Neural progenitor cell (in vitro differentiated cells): ENCODE measurements around the gene ITGA2. TPM values are rescaled to one million over a fixed set of nuclear protein-coding genes. Genes with fewer than 3 reads are reported as not detected.

ENCODE experiments used
- DNase-seq: peaks from one replicate; pipeline ENCODE4 v3.0.0-alpha.2; 2016; ENCODE audit warnings: low spot score
- H2AFZ ChIP-seq: fragments of 200-600 bp; sonication (generic); replicated peaks from 2 replicates; pipeline ENCODE4 v1.6.1; 2016; ENCODE audit warnings: antibody characterized with exemption
- H3F3A ChIP-seq: fragments of 200-600 bp; sonication (generic); 2 replicates; pipeline ENCODE4 v1.6.1; 2016; ENCODE audit warnings: antibody characterized with exemption, low read depth
- H3K27ac ChIP-seq: fragments of 200-600 bp; sonication (generic); 2 replicates; pipeline ENCODE4 v1.5.1; 2016; ENCODE audit warnings: mild to moderate bottlenecking
- H3K27me3 ChIP-seq: fragments of 200-600 bp; sonication (generic); 2 replicates; pipeline ENCODE4 v1.6.1; 2016; ENCODE audit warnings: mild to moderate bottlenecking, moderate library complexity
- H3K36me3 ChIP-seq: fragments of 200-600 bp; sonication (generic); 2 replicates; pipeline ENCODE4 v1.5.1; 2016
- H3K4me1 ChIP-seq: fragments of 200-600 bp; sonication (generic); 2 replicates; pipeline ENCODE4 v1.6.1; 2016; ENCODE audit warnings: mixed run types
- H3K4me2 ChIP-seq: fragments of 200-600 bp; sonication (generic); 2 replicates; pipeline ENCODE4 v1.6.1; 2016
- H3K4me3 ChIP-seq: fragments of 200-600 bp; sonication (generic); 2 replicates; pipeline ENCODE4 v1.5.1; 2016
- H3K79me2 ChIP-seq: fragments of 200-600 bp; sonication (generic); 2 replicates; pipeline ENCODE4 v1.6.1; 2016; ENCODE audit warnings: low read depth
- H3K9ac ChIP-seq: fragments of 200-600 bp; sonication (generic); 2 replicates; pipeline ENCODE4 v1.6.1; 2016
- H3K9me3 ChIP-seq: fragments of 200-600 bp; sonication (generic); 2 replicates; pipeline ENCODE4 v1.5.1; 2016; ENCODE audit warnings: low read depth
- H4K20me1 ChIP-seq: fragments of 200-600 bp; sonication (generic); 2 replicates; pipeline ENCODE4 v1.6.1; 2016; ENCODE audit warnings: low read depth
- H3K27ac Mint-ChIP-seq: 3 replicates; pipeline ENCODE4 v1.8.0; 2021; ENCODE audit warnings: mixed read lengths
- H3K27me3 Mint-ChIP-seq: 2 replicates; pipeline ENCODE4 v1.8.0; 2022; ENCODE audit warnings: low read depth, mild to moderate bottlenecking, inconsistent platforms, moderate library complexity, mixed read lengths; ENCODE audit not compliant: insufficient read depth
- H3K36me3 Mint-ChIP-seq: 3 replicates; pipeline ENCODE4 v1.8.0; 2021; ENCODE audit warnings: mixed read lengths
- H3K4me1 Mint-ChIP-seq: 3 replicates; pipeline ENCODE4 v1.8.0; 2021; ENCODE audit warnings: mixed read lengths
- H3K4me3 Mint-ChIP-seq: 3 replicates; pipeline ENCODE4 v1.8.0; 2021; ENCODE audit warnings: mild to moderate bottlenecking, moderate library complexity, mixed read lengths
- H3K9me3 Mint-ChIP-seq: 3 replicates; pipeline ENCODE4 v1.8.0; 2020; ENCODE audit warnings: mixed read lengths
- CTCF ChIP-seq: fragments of 200-600 bp; sonication (generic); IDR thresholded peaks from 2 replicates; pipeline ENCODE4 v1.5.1; 2017; ENCODE audit warnings: antibody characterized with exemption, mild to moderate bottlenecking
- EZH2 ChIP-seq: fragments of 200-600 bp; sonication (generic); IDR thresholded peaks from 2 replicates; pipeline ENCODE4 v1.6.1; 2017; ENCODE audit warnings: antibody characterized with exemption, mild to moderate bottlenecking, moderate library complexity
- EZH2phosphoT487 ChIP-seq: fragments of 200-600 bp; sonication (generic); IDR thresholded peaks from 2 replicates; pipeline ENCODE4 v1.6.1; 2017; ENCODE audit warnings: antibody characterized with exemption
- total RNA-seq: library from RNA; depleted of rRNA; stranded (reverse); fragments of >200 nt; gene quantifications from 2 replicates; pipeline ENCODE4 v1.2.3, GENCODE V29; 2015; ENCODE audit warnings: low replicate concordance

The ITGA2 gene
- total RNA-seq, 1 donor from 2014 or later: 2.6 TPM

- Mint-ChIP-seq H3K4me1 (peaks cover under 1% of the 10 kb centered on the region), H3K27me3 (no peaks in the 10 kb centered on the region)
Observed at GRCh38 chr5:53022930-53023511, 33.9 kb downstream of the ITGA2 start.

GRCh38 chr5:53023969-53024368 lies 34.8 kb downstream of the ITGA2 start:
- no peaks in the 10 kb centered on the region for H3K9me3 Mint-ChIP-seq
- Histone ChIP-seq H2AFZ (no peak overlapping the region), H3K9ac (no peak overlapping the region), H3K9me3 (no peaks in the 10 kb centered on the region), H3K4me2 (no peak overlapping the region), H4K20me1 (no peaks in the 10 kb centered on the region), H3K4me3 (no peak overlapping the region), H3F3A (no peaks in the 10 kb centered on the region), H3K36me3 (no peaks in the 10 kb centered on the region), H3K27me3 (no peaks in the 10 kb centered on the region), H3K79me2 (no peaks in the 10 kb centered on the region), H3K4me1 (no peaks in the 10 kb centered on the region), H3K27ac (no peak overlapping the region)
- H3K4me1 Mint-ChIP-seq: peaks cover 4% of the 10 kb centered on the region
- H3K27me3 Mint-ChIP-seq: no peaks in the 10 kb centered on the region
- H3K27ac Mint-ChIP-seq: no peak overlapping the region
- H3K4me3 Mint-ChIP-seq: no peak overlapping the region
- no peaks in the 10 kb centered on the region for H3K36me3 Mint-ChIP-seq
- DNase-seq: no peak
- no peak for TF ChIP-seq EZH2
- TF ChIP-seq CTCF: no peak
- no peak for TF ChIP-seq EZH2phosphoT487

More at GRCh38 chr5:53022930-53023511, 33.9 kb downstream of the ITGA2 start:
- no peaks in the 10 kb centered on the region for H3K36me3 Mint-ChIP-seq
- no peak overlapping the region for H3K4me2 ChIP-seq
- H3K27ac Mint-ChIP-seq: no peak overlapping the region
- H3K9ac ChIP-seq: no peak overlapping the region
- no peaks in the 10 kb centered on the region for H3K9me3 Mint-ChIP-seq
- no peaks in the 10 kb centered on the region for H4K20me1 ChIP-seq
- H3K4me3 ChIP-seq: no peak overlapping the region
- no peak overlapping the region for H3K4me3 Mint-ChIP-seq
- H3K27ac ChIP-seq: no peak overlapping the region
- H3K27me3 ChIP-seq: no peaks in the 10 kb centered on the region
- no peaks in the 10 kb centered on the region for H3K9me3 ChIP-seq
- no peaks in the 10 kb centered on the region for H3K4me1 ChIP-seq
- H2AFZ ChIP-seq: no peak overlapping the region
- H3F3A ChIP-seq: no peaks in the 10 kb centered on the region
- H3K36me3 ChIP-seq: no peaks in the 10 kb centered on the region
- no peak for DNase-seq
- TF ChIP-seq EZH2phosphoT487 (no peak), CTCF (no peak), EZH2 (no peak)
- H3K79me2 ChIP-seq: no peaks in the 10 kb centered on the region

GRCh38 chr5:53024535-53024934 lies 35.4 kb downstream of the ITGA2 start:
- H3K36me3 Mint-ChIP-seq: no peaks in the 10 kb centered on the region
- Histone ChIP-seq H3K79me2 (no peaks in the 10 kb centered on the region), H3K27ac (no peak overlapping the region), H3K9ac (no peak overlapping the region), H3F3A (no peaks in the 10 kb centered on the region), H3K9me3 (no peaks in the 10 kb centered on the region), H3K4me1 (no peaks in the 10 kb centered on the region), H3K4me3 (no peak overlapping the region), H4K20me1 (no peaks in the 10 kb centered on the region), H2AFZ (no peak overlapping the region), H3K27me3 (no peaks in the 10 kb centered on the region), H3K4me2 (no peak overlapping the region), H3K36me3 (no peaks in the 10 kb centered on the region)
- peaks cover 4% of the 10 kb centered on the region for H3K4me1 Mint-ChIP-seq
- no peaks in the 10 kb centered on the region for H3K9me3 Mint-ChIP-seq
- no peak overlapping the region for H3K27ac Mint-ChIP-seq
- H3K27me3 Mint-ChIP-seq: no peaks in the 10 kb centered on the region
- no peak overlapping the region for H3K4me3 Mint-ChIP-seq
- DNase-seq: no peak
- TF ChIP-seq CTCF (no peak), EZH2phosphoT487 (no peak), EZH2 (no peak)
